Activated CD8-positive, alpha-beta memory T cell treated with anti-CD3 and anti-CD28 coated beads, Interleukin-2, amount 50 U/mL, for 1 hour (primary cell): Measurements from ENCODE around the gene ZBTB47.

ENCODE experiments used
- DNase-seq: peaks from one replicate; pipeline ENCODE4 v3.0.0-alpha.2; 2020; ENCODE audit errors: extremely low read depth

Gene ZBTB47

GRCh38 chr3:42653560-42654330, at the start of gene ZBTB47:
TSS of gene ZBTB47 (plus strand) at chr3:42653697. CDS start at chr3:42658356, 4,659 bp downstream.
- no peak for DNase-seq

GRCh38 chr3:42605546-42606173, 47.8 kb upstream of the ZBTB47 start:
- no peak for DNase-seq

GRCh38 chr3:42608581-42608980, 44.9 kb upstream of the ZBTB47 start:
- no peak for DNase-seq

- no peak for DNase-seq
Measured at GRCh38 chr3:42610976-42611375, 42.5 kb upstream of the ZBTB47 start.

- no peak for DNase-seq
Measured at GRCh38 chr3:42612217-42612616, 41.3 kb upstream of the ZBTB47 start.

GRCh38 chr3:42612928-42613327, 40.6 kb upstream of the ZBTB47 start:
- DNase-seq, result no peak

- no peak for DNase-seq
Measured at GRCh38 chr3:42613462-42613861, 40.0 kb upstream of the ZBTB47 start.

- no peak for DNase-seq
Measured at GRCh38 chr3:42631620-42632019, 21.9 kb upstream of the ZBTB47 start.

GRCh38 chr3:42632146-42632545, 21.4 kb upstream of the ZBTB47 start:
- no peak for DNase-seq

GRCh38 chr3:42633544-42633943, 20.0 kb upstream of the ZBTB47 start:
- DNase-seq, result no peak

- no peak for DNase-seq
Measured at GRCh38 chr3:42635111-42635510, 18.4 kb upstream of the ZBTB47 start.

GRCh38 chr3:42637001-42637400, 16.5 kb upstream of the ZBTB47 start:
- no peak for DNase-seq

GRCh38 chr3:42638339-42638842, 15.1 kb upstream of the ZBTB47 start:
- no peak for DNase-seq

GRCh38 chr3:42639192-42639591, 14.3 kb upstream of the ZBTB47 start:
- no peak for DNase-seq

- DNase-seq, result no peak
Measured at GRCh38 chr3:42640129-42640528, 13.4 kb upstream of the ZBTB47 start.

GRCh38 chr3:42640771-42641370, 12.6 kb upstream of the ZBTB47 start:
- DNase-seq, result no peak

- DNase-seq, result no peak
Measured at GRCh38 chr3:42647821-42648459, 5.6 kb upstream of the ZBTB47 start.

- DNase-seq, result no peak
Measured at GRCh38 chr3:42649006-42649405, 4.5 kb upstream of the ZBTB47 start.

GRCh38 chr3:42649783-42650182, 3.7 kb upstream of the ZBTB47 start:
- DNase-seq, result no peak

- no peak for DNase-seq
Measured at GRCh38 chr3:42651248-42652091, 2.0 kb upstream of the ZBTB47 start.

GRCh38 chr3:42652251-42652610, 1.3 kb upstream of the ZBTB47 start:
- DNase-seq, result no peak
